HepG2 (cell line): Measurements from ENCODE around the gene MSI2. TPM values are rescaled to one million over a fixed set of nuclear protein-coding genes. Genes with fewer than 3 reads are reported as not detected.

Experiments used
- GTF2F1 ChIP-seq: fragments of 150-350 bp; IDR thresholded peaks from 2 replicates; pipeline ENCODE4 v1.6.1; 2014; ENCODE audit warnings: low read length
- KAT8 ChIP-seq: IDR thresholded peaks from 2 replicates; pipeline ENCODE4 v1.6.1; 2016; ENCODE audit warnings: missing genetic modification reagents, missing compliant biosample characterization
- KDM2A ChIP-seq: sonication (generic); formaldehyde crosslinking; IDR thresholded peaks from 2 replicates; pipeline ENCODE4 v1.4.0; 2020; ENCODE audit warnings: low read depth, missing genetic modification reagents, borderline replicate concordance
- KDM6A ChIP-seq: IDR thresholded peaks from 2 replicates; pipeline ENCODE4 v1.6.1; 2016; ENCODE audit warnings: low read depth
- MIER2 ChIP-seq: IDR thresholded peaks from 2 replicates; pipeline ENCODE4 v1.6.1; 2016; ENCODE audit warnings: missing biosample characterization, missing genetic modification reagents
- ONECUT2 ChIP-seq: sonication (generic); formaldehyde crosslinking; IDR thresholded peaks from 2 replicates; pipeline ENCODE4 v1.4.0; 2020; ENCODE audit warnings: missing genetic modification reagents
- POGK ChIP-seq: sonication (generic); formaldehyde crosslinking; conservative IDR thresholded peaks from 2 replicates; pipeline ENCODE4 v1.8.0; 2022; ENCODE audit warnings: mild to moderate bottlenecking, moderate library complexity, missing genetic modification reagents
- TFAP4 ChIP-seq: sonication (generic); IDR thresholded peaks from 2 replicates; pipeline ENCODE4 v1.6.1; 2016; ENCODE audit warnings: low read depth, borderline replicate concordance
- TMF1 ChIP-seq: sonication (generic); formaldehyde crosslinking; IDR thresholded peaks from 2 replicates; pipeline ENCODE4 v1.8.1; 2022; ENCODE audit warnings: low read depth, missing genetic modification reagents
- USF2 ChIP-seq, 2 experiments: sonication (generic) in 1 of 2; formaldehyde crosslinking in 1 of 2; IDR thresholded peaks; 2 replicates each; pipeline versions ENCODE4 v1.5.1 to v1.6.1; 2011 to 2020; ENCODE audit warnings: borderline replicate concordance in 1 of 2, low read depth in 1 of 2, low read length in 1 of 2, mild to moderate bottlenecking in 1 of 2, missing genetic modification reagents in 1 of 2, moderate library complexity in 1 of 2
- ZNF232 ChIP-seq: sonication (generic); formaldehyde crosslinking; IDR thresholded peaks from 2 replicates; pipeline ENCODE4 v1.4.0; 2020; ENCODE audit warnings: missing genetic modification reagents, borderline replicate concordance
- ZNF280D ChIP-seq: sonication (generic); formaldehyde crosslinking; IDR thresholded peaks from 2 replicates; pipeline ENCODE4 v1.5.1; 2020; ENCODE audit warnings: mild to moderate bottlenecking, missing genetic modification reagents
- ZNF441 ChIP-seq: sonication (generic); formaldehyde crosslinking; IDR thresholded peaks from 2 replicates; pipeline ENCODE4 v1.7.0; 2021; ENCODE audit warnings: missing genetic modification reagents, borderline replicate concordance
- ZNF724P ChIP-seq: sonication (generic); formaldehyde crosslinking; IDR thresholded peaks from 2 replicates; pipeline ENCODE4 v1.8.0; 2022; ENCODE audit warnings: missing genetic modification reagents, borderline replicate concordance
- ZNF839 ChIP-seq: sonication (generic); formaldehyde crosslinking; IDR thresholded peaks from 2 replicates; pipeline ENCODE4 v1.4.0; 2020; ENCODE audit warnings: missing genetic modification reagents, mild to moderate bottlenecking, borderline replicate concordance
- polyA plus RNA-seq, 8 experiments: library from polyadenylated mRNA; depleted of rRNA in 3 of 8; stranded (reverse) in 7 of 8; unstranded in 1 of 8; fragments of >200 nt; fragmentation: Illumina TruSeq in 4 of 8; extraction: Trizol in 4 of 8; gene quantifications; 2 replicates each; pipeline versions ENCODE4 v1.2.1 to v1.2.3, GENCODE V29; 2011 to 2016; ENCODE audit warnings: low read depth in 4 of 8, missing spikeins in 1 of 8, mixed read lengths in 1 of 8; ENCODE audit not compliant: insufficient read depth in 1 of 8
- total RNA-seq, 5 experiments: library from RNA; depleted of rRNA; stranded (reverse); fragments of >200 nt; fragmentation: Illumina TruSeq; extraction: Trizol; gene quantifications; 2 replicates each; pipeline ENCODE4 v1.2.3, GENCODE V29; 2016; ENCODE audit warnings: low read depth in 1 of 5
- TF ChIP-seq, protein P1 (sequence below): sonication (generic); formaldehyde crosslinking; IDR thresholded peaks from 2 replicates; pipeline ENCODE4 v1.5.0; 2020; ENCODE audit warnings: missing genetic modification reagents, mild to moderate bottlenecking, borderline replicate concordance

Gene MSI2
- total and polyA plus RNA-seq, 2 of the 13 experiments (the other 11 are each of a cell fraction or from before 2014, with no cell fraction given) = 77.5 to 78.4 TPM

DNA sequence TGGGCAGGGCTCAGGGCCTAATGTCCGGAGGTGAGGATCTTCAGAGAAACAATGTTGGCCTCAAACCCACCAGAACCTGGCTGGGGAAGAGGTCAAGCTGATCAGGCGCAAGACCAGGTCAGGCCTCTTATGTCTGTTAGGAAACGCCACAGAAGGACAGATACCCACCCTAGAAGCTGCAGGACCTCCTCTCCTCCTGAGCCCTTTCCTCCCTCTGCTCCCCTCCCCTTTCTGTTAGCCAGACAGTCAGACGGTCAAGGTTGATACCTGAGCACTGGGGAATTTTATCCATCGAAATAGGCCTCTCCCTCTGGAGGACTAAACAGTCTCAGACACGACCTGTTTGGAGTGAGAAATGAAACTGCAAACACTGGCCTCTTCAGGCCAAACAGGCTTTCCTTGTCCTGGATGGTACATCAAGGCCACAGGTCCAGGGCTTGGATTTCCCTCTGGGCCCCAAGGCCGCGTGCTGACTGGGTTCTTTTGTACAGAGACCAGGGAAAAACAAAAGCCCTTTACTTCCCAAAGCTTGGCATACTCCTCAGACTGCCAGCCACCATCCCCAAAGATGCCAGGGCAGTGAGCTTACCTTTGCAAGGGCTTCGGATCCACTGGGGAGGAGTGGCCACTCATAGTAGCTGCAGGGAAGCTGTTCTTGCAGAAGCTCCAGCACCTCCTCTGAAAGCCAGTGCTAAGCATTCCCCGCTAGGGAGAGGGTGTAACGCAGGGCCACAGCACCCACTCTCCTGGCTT lies 353.0 kb downstream of the MSI2 start (continued):
- TF ChIP-seq ZNF280D (CRISPR knock-in tag) (peak; percentile 78; the same call in 1 of the 2 replicates), TMF1 (CRISPR knock-in tag) (no peak), POGK (CRISPR knock-in tag) (peak; percentile 82), USF2 (IDR thresholded peaks at IDR 0.05; ENCODE audit: low read depth, low read length) (no peak), USF2 (CRISPR knock-in tag; IDR thresholded peaks at IDR 0.05; ENCODE audit: borderline replicate concordance) (no peak), GTF2F1 (no peak), ZNF441 (CRISPR knock-in tag) (0 out of 2 replicates have a peak, but pooled peaks have one; percentile 33), KDM6A (CRISPR knock-in tag) (peak; percentile 37; the same call in 1 of the 2 replicates), KAT8 (CRISPR knock-in tag) (peak; percentile 77), ZNF232 (peak; percentile 35; the same call in 1 of the 2 replicates), TFAP4 (no peak), KDM2A (CRISPR knock-in tag) (peak; percentile 68), MIER2 (peak; percentile 72), ZNF724P (CRISPR knock-in tag) (no peak; the same call in 1 of the 2 replicates), ONECUT2 (CRISPR knock-in tag) (0 out of 2 replicates have a peak, but pooled peaks have one; percentile 45), ZNF839 (peak; percentile 78; the same call in 1 of the 2 replicates)
- TF ChIP-seq, protein P1, sequence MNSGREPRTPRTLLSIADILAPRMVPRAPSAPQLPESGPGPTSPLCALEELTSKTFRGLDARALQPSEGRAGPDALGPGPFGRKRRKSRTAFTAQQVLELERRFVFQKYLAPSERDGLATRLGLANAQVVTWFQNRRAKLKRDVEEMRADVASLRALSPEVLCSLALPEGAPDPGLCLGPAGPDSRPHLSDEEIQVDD (CRISPR knock-in tag) = no peak
